ENCODE results near the gene PLEKHA5. TPM values are rescaled to one million over a fixed set of nuclear protein-coding genes. Genes with fewer than 3 reads are reported as not detected.

The PLEKHA5 gene
- total and polyA plus RNA-seq, 3 experiments from 2014 or later, result 5.5 to 8.6 (median 5.7) TPM

DNA sequence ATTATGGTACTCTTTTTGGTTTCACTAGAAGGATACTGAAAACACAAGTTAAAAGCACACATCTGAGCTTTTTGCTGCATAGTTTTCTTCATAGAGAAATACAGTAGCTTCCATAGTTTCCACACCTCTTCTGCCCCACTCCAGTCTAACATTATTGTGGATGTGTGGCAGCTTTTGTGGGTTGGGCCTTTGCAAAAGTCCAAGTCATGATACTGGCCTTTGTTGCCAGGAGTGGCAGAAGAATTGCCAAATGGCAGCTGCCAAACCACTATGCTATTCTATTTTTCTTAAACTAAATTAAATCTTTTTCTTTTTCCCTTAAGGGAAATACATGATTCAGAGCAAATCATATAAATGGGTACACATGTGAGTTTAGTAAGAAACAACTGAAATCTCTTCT lies 114.8 kb downstream of the PLEKHA5 start:
- Histone ChIP-seq H3K9me3 (ENCODE audit: low read length) (no peaks in the 10 kb centered on the region), H3K4me3 (ENCODE audit: low read length) (no peak overlapping the region), H3K27ac (ENCODE audit: low read depth, low read length) (no peak overlapping the region), H3K36me3 (ENCODE audit: insufficient read depth, low read length) (no peaks in the 10 kb centered on the region), H3K27me3 (ENCODE audit: insufficient read depth, low read length, poor library complexity, severe bottlenecking) (no peaks in the 10 kb centered on the region), H3K4me1 (ENCODE audit: insufficient read depth, low read length) (no peaks in the 10 kb centered on the region)
- Mint-ChIP-seq H3K9me3 (no peaks in the 10 kb centered on the region), H3K4me1 (peaks cover 0 to 3% (median 0%) of the 10 kb centered on the region in 3 donors), H3K36me3 (no peaks in the 10 kb centered on the region), H3K27me3 (no peaks in the 10 kb centered on the region), H3K4me3 (no peak overlapping the region), H3K27ac (no peak overlapping the region)
- DNase-seq, result no peak
- ChIA-PET CTCF (interaction anchor here (1.4 kb wide), 1 partner anchor 38 kb away, joined by 3 read pairs; no protein-coding TSS in a partner anchor), POLR2A (no interaction called here)

DNA sequence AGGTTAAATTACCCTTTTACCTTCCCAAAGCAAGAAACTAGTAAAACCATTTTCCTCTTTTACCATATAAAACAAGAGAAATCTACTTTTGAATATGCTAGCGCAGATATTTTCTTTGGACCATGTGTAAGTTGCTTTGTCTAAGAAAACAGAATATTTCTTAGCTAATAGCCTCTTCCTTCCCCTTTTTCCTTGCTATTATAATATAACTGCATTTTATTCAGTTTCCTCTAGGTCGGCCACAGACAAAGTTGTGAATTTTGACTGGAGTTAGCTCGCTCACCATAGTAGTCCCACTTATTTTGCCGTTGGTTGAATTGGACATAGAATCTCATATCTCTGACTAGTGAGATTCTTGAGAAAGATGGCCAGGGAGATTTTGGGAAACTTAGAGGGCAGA lies 115.6 kb downstream of the PLEKHA5 start:
- no peak for DNase-seq
- Histone ChIP-seq H3K36me3 (ENCODE audit: insufficient read depth, low read length) (no peaks in the 10 kb centered on the region), H3K4me3 (ENCODE audit: low read length) (no peak overlapping the region), H3K27ac (ENCODE audit: low read depth, low read length) (no peak overlapping the region), H3K27me3 (ENCODE audit: insufficient read depth, low read length, poor library complexity, severe bottlenecking) (no peaks in the 10 kb centered on the region), H3K9me3 (ENCODE audit: low read length) (no peaks in the 10 kb centered on the region), H3K4me1 (ENCODE audit: insufficient read depth, low read length) (no peaks in the 10 kb centered on the region)
- Mint-ChIP-seq H3K4me3 (no peak overlapping the region), H3K9me3 (no peaks in the 10 kb centered on the region), H3K36me3 (no peaks in the 10 kb centered on the region), H3K4me1 (peaks cover 0 to 3% (median 0%) of the 10 kb centered on the region in 3 donors), H3K27ac (no peak overlapping the region), H3K27me3 (no peaks in the 10 kb centered on the region)
- POLR2A ChIA-PET, result no interaction called here
- CTCF ChIA-PET, result no interaction called here

- Histone ChIP-seq H3K4me1 (ENCODE audit: insufficient read depth, low read length) (no peaks in the 10 kb centered on the region), H3K4me3 (ENCODE audit: low read length) (no peak overlapping the region), H3K27me3 (ENCODE audit: insufficient read depth, low read length, poor library complexity, severe bottlenecking) (no peaks in the 10 kb centered on the region), H3K9me3 (ENCODE audit: low read length) (no peaks in the 10 kb centered on the region), H3K36me3 (ENCODE audit: insufficient read depth, low read length) (no peaks in the 10 kb centered on the region), H3K27ac (ENCODE audit: low read depth, low read length) (no peak overlapping the region)
- DNase-seq, result no peak
- Mint-ChIP-seq H3K9me3 (no peaks in the 10 kb centered on the region), H3K4me1 (peaks cover 0 to 3% (median 0%) of the 10 kb centered on the region in 3 donors), H3K36me3 (no peaks in the 10 kb centered on the region), H3K4me3 (no peak overlapping the region), H3K27me3 (no peaks in the 10 kb centered on the region), H3K27ac (no peak overlapping the region)
- POLR2A ChIA-PET, result no interaction called here
- CTCF ChIA-PET, result no interaction called here
Observed at GRCh38 chr12:19245666-19246065, 116.1 kb downstream of the PLEKHA5 start.

DNA sequence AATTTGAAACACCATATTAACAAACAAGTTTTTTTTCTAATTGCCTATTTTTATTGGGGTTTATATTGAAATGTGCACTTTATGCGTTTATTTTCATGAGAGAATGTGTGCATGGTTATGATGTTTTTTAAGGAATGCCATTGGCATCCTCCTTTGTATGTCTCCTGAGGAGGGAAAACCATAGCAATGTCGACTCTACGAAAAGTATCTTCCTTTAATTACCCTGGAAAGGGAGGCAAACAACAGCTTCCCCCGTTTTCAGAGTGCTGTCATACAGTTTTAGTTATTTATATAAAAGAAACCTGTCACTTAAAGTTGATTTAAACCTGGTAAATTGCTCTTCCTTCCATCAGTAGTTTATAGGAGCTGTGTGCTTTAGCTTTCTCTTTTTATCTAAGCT lies 117.4 kb downstream of the PLEKHA5 start:
- H3K9me3 Mint-ChIP-seq, result no peaks in the 10 kb centered on the region
- H3K27ac ChIP-seq (ENCODE audit: low read depth, low read length), result no peak overlapping the region
- DNase-seq, result no peak
- no peaks in the 10 kb centered on the region for H3K27me3 ChIP-seq (ENCODE audit: insufficient read depth, low read length, poor library complexity, severe bottlenecking)
- H3K4me1 Mint-ChIP-seq, result peaks cover 0 to 3% (median 0%) of the 10 kb centered on the region in 3 donors
- no peaks in the 10 kb centered on the region for H3K36me3 Mint-ChIP-seq
- H3K4me3 Mint-ChIP-seq, result no peak overlapping the region
- H3K36me3 ChIP-seq (ENCODE audit: insufficient read depth, low read length), result no peaks in the 10 kb centered on the region
- POLR2A ChIA-PET, result no interaction called here
- H3K9me3 ChIP-seq (ENCODE audit: low read length), result no peaks in the 10 kb centered on the region
- no peak overlapping the region for H3K4me3 ChIP-seq (ENCODE audit: low read length)
- H3K4me1 ChIP-seq (ENCODE audit: insufficient read depth, low read length), result no peaks in the 10 kb centered on the region
- H3K27me3 Mint-ChIP-seq, result no peaks in the 10 kb centered on the region
- no peak overlapping the region for H3K27ac Mint-ChIP-seq
- CTCF ChIA-PET, result no interaction called here

DNA sequence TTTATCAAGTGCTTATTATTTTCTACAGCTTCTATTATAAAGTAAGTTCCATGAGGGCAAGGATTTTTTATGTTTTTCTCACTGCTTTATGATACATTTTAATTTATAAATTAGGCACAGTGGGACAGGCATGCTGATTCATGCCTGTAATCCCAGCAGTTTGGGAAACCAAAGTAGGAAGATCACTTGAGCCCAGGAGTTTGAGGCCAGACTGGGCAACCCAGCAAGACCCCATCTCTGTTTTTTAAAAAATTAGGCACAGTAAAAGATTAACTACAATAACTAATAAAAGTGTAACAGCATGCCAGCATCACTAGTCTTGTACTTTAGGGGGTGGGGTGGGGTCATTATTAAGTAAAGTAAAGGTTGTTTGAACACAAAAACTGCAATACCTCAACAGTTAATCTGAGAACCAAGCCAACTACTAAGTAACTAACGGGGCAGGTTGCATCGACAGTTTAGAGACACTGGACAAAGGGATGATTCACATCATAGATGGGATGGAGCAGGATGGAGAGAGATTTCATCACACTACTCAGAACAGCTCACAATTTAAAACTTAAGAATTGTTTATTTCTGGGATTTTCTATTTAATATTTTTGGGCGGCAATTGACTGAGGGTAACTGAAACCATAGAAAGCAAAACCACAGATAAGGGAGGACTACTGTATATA lies 119.5 kb downstream of the PLEKHA5 start:
- no peaks in the 10 kb centered on the region for H3K9me3 Mint-ChIP-seq
- H3K36me3 Mint-ChIP-seq, result no peaks in the 10 kb centered on the region
- H3K27ac ChIP-seq (ENCODE audit: low read depth, low read length), result no peak overlapping the region
- ChIA-PET CTCF (interaction anchor here (2.0 kb wide), 1 partner anchor 9 kb away, joined by 5 read pairs; no protein-coding TSS in a partner anchor), POLR2A (no interaction called here)
- DNase-seq, result no peak
- no peaks in the 10 kb centered on the region for H3K4me1 ChIP-seq (ENCODE audit: insufficient read depth, low read length)
- H3K27me3 Mint-ChIP-seq, result no peaks in the 10 kb centered on the region
- H3K4me1 Mint-ChIP-seq, result no peaks in the 10 kb centered on the region
- H3K4me3 Mint-ChIP-seq, result no peak overlapping the region
- no peaks in the 10 kb centered on the region for H3K9me3 ChIP-seq (ENCODE audit: low read length)
- H3K36me3 ChIP-seq (ENCODE audit: insufficient read depth, low read length), result no peaks in the 10 kb centered on the region
- no peak overlapping the region for H3K27ac Mint-ChIP-seq
- H3K4me3 ChIP-seq (ENCODE audit: low read length), result no peak overlapping the region
- H3K27me3 ChIP-seq (ENCODE audit: insufficient read depth, low read length, poor library complexity, severe bottlenecking), result no peaks in the 10 kb centered on the region

- Histone ChIP-seq H3K4me3 (ENCODE audit: low read length) (no peak overlapping the region), H3K36me3 (ENCODE audit: insufficient read depth, low read length) (no peaks in the 10 kb centered on the region), H3K9me3 (ENCODE audit: low read length) (no peaks in the 10 kb centered on the region), H3K27ac (ENCODE audit: low read depth, low read length) (no peak overlapping the region), H3K27me3 (ENCODE audit: insufficient read depth, low read length, poor library complexity, severe bottlenecking) (no peaks in the 10 kb centered on the region), H3K4me1 (ENCODE audit: insufficient read depth, low read length) (no peaks in the 10 kb centered on the region)
- H3K9me3 Mint-ChIP-seq, result no peaks in the 10 kb centered on the region
- H3K4me1 Mint-ChIP-seq, result no peaks in the 10 kb centered on the region
- ChIA-PET POLR2A (no interaction called here), CTCF (no interaction called here)
- DNase-seq, result no peak
- no peaks in the 10 kb centered on the region for H3K36me3 Mint-ChIP-seq
- no peak overlapping the region for H3K27ac Mint-ChIP-seq
- no peaks in the 10 kb centered on the region for H3K27me3 Mint-ChIP-seq
- no peak overlapping the region for H3K4me3 Mint-ChIP-seq
Observed at GRCh38 chr12:19251481-19252132, 122.1 kb downstream of the PLEKHA5 start.

DNA sequence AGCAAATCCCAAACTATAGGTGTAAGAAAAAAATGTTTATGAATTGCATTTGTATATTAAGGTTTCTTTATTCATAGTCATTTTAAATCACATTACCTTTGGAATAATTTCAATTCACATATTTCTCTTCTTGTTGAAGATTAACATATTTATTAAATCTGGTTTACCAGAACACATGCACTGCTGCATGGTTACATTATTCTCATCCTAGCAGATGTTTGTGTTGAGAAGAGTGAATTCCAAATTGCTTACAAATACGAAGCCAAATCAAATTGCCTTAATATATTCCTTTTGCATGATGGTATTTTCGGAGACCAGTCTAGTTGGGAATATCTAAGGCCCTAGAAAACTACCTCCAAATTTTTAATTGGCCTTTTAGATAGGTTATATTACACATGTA lies 130.6 kb downstream of the PLEKHA5 start:
- no peaks in the 10 kb centered on the region for H3K27me3 ChIP-seq (ENCODE audit: insufficient read depth, low read length, poor library complexity, severe bottlenecking)
- no peak overlapping the region for H3K27ac Mint-ChIP-seq
- H3K4me1 Mint-ChIP-seq, result no peaks in the 10 kb centered on the region
- POLR2A ChIA-PET, result interaction anchor here (0.7 kb wide), 1 partner anchor 10 kb away, joined by 5 read pairs; no protein-coding TSS in a partner anchor
- H3K27me3 Mint-ChIP-seq, result no peaks in the 10 kb centered on the region
- no peak for DNase-seq
- H3K4me1 ChIP-seq (ENCODE audit: insufficient read depth, low read length), result no peaks in the 10 kb centered on the region
- CTCF ChIA-PET, result no interaction called here
- no peaks in the 10 kb centered on the region for H3K9me3 ChIP-seq (ENCODE audit: low read length)
- H3K36me3 ChIP-seq (ENCODE audit: insufficient read depth, low read length), result no peaks in the 10 kb centered on the region
- H3K36me3 Mint-ChIP-seq, result peaks cover 0 to 2% (median 1%) of the 10 kb centered on the region in 3 donors
- no peak overlapping the region for H3K4me3 Mint-ChIP-seq
- H3K9me3 Mint-ChIP-seq, result no peaks in the 10 kb centered on the region
- H3K4me3 ChIP-seq (ENCODE audit: low read length), result no peak overlapping the region
- H3K27ac ChIP-seq (ENCODE audit: low read depth, low read length), result no peak overlapping the region

- CTCF ChIA-PET, result no interaction called here
Observed at GRCh38 chr12:19261773-19262172, 132.2 kb downstream of the PLEKHA5 start.

More at GRCh38 chr12:19261773-19262172, 132.2 kb downstream of the PLEKHA5 start:
- Mint-ChIP-seq H3K27me3 (no peaks in the 10 kb centered on the region), H3K4me1 (no peaks in the 10 kb centered on the region), H3K36me3 (peaks cover 0 to 2% (median 1%) of the 10 kb centered on the region in 3 donors), H3K4me3 (no peak overlapping the region), H3K9me3 (no peaks in the 10 kb centered on the region), H3K27ac (no peak overlapping the region)
- POLR2A ChIA-PET, result no interaction called here
- Histone ChIP-seq H3K36me3 (ENCODE audit: insufficient read depth, low read length) (no peaks in the 10 kb centered on the region), H3K4me1 (ENCODE audit: insufficient read depth, low read length) (no peaks in the 10 kb centered on the region), H3K4me3 (ENCODE audit: low read length) (no peak overlapping the region), H3K27ac (ENCODE audit: low read depth, low read length) (no peak overlapping the region), H3K9me3 (ENCODE audit: low read length) (no peaks in the 10 kb centered on the region), H3K27me3 (ENCODE audit: insufficient read depth, low read length, poor library complexity, severe bottlenecking) (no peaks in the 10 kb centered on the region)
- no peak for DNase-seq
